ENCODE results near the gene BCR. TPM values are rescaled to one million over a fixed set of nuclear protein-coding genes. Genes with fewer than 3 reads are reported as not detected.

BCR gene
- total and polyA plus RNA-seq, 2 of the 13 experiments (the other 11 are each of a cell fraction or from before 2014, with no cell fraction given) = 19.9 to 33.6 TPM

GRCh38 chr22:23246982-23247766 lies 66.9 kb downstream of the BCR start (continued):
- TF ChIP-seq ZNF547 (CRISPR knock-in tag; IDR thresholded peaks at IDR 0.05) (no peak), ZNF484 (CRISPR knock-in tag; IDR thresholded peaks at IDR 0.05; ENCODE audit: borderline replicate concordance, low read depth) (no peak), ZKSCAN5 (CRISPR knock-in tag; IDR thresholded peaks at IDR 0.05) (no peak), STAG1 (CRISPR knock-in tag; IDR thresholded peaks at IDR 0.05) (no peak), ZNF646 (CRISPR knock-in tag; IDR thresholded peaks at IDR 0.05) (no peak), NR2C2 (CRISPR knock-in tag; IDR thresholded peaks at IDR 0.05; ENCODE audit: borderline replicate concordance) (no peak; the same call in 1 of the 2 replicates), ZNF644 (CRISPR knock-in tag; IDR thresholded peaks at IDR 0.05; ENCODE audit: low read depth) (peak; percentile 36; the same call in 1 of the 2 replicates), ELK4 (CRISPR knock-in tag; IDR thresholded peaks at IDR 0.05; ENCODE audit: borderline replicate concordance) (no peak), THAP9 (CRISPR knock-in tag; IDR thresholded peaks at IDR 0.05; ENCODE audit: borderline replicate concordance) (peak; percentile 67; the same call in 1 of the 2 replicates), ZNF672 (CRISPR knock-in tag; IDR thresholded peaks at IDR 0.05) (no peak), CEBPB (IDR thresholded peaks at IDR 0.05; ENCODE audit: borderline replicate concordance, low read depth, low read length) (no peak), RAD51 (IDR thresholded peaks at IDR 0.05; ENCODE audit: borderline replicate concordance) (no peak)
- TF ChIP-seq, protein P1, sequence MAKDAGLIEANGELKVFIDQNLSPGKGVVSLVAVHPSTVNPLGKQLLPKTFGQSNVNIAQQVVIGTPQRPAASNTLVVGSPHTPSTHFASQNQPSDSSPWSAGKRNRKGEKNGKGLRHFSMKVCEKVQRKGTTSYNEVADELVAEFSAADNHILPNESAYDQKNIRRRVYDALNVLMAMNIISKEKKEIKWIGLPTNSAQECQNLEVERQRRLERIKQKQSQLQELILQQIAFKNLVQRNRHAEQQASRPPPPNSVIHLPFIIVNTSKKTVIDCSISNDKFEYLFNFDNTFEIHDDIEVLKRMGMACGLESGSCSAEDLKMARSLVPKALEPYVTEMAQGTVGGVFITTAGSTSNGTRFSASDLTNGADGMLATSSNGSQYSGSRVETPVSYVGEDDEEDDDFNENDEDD (CRISPR knock-in tag; IDR thresholded peaks at IDR 0.05; ENCODE audit: borderline replicate concordance) = no peak
- TF ChIP-seq, protein P2, sequence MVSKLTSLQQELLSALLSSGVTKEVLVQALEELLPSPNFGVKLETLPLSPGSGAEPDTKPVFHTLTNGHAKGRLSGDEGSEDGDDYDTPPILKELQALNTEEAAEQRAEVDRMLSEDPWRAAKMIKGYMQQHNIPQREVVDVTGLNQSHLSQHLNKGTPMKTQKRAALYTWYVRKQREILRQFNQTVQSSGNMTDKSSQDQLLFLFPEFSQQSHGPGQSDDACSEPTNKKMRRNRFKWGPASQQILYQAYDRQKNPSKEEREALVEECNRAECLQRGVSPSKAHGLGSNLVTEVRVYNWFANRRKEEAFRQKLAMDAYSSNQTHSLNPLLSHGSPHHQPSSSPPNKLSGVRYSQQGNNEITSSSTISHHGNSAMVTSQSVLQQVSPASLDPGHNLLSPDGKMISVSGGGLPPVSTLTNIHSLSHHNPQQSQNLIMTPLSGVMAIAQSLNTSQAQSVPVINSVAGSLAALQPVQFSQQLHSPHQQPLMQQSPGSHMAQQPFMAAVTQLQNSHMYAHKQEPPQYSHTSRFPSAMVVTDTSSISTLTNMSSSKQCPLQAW (CRISPR knock-in tag; IDR thresholded peaks at IDR 0.05) = peak; percentile 49; the same call in 1 of the 2 replicates
